ENCODE measurements around the gene PLCB1. TPM values are rescaled to one million over a fixed set of nuclear protein-coding genes. Genes with fewer than 3 reads are reported as not detected.

PLCB1 gene
- total RNA-seq, 1 experiment from 2014 or later = 6.8 TPM

- TF ChIP-seq EZH2 (IDR thresholded peaks at IDR 0.05; ENCODE audit: borderline replicate concordance, low read depth, low read length, poor library complexity, severe bottlenecking) = no peak
- TF ChIP-seq, protein P1, sequence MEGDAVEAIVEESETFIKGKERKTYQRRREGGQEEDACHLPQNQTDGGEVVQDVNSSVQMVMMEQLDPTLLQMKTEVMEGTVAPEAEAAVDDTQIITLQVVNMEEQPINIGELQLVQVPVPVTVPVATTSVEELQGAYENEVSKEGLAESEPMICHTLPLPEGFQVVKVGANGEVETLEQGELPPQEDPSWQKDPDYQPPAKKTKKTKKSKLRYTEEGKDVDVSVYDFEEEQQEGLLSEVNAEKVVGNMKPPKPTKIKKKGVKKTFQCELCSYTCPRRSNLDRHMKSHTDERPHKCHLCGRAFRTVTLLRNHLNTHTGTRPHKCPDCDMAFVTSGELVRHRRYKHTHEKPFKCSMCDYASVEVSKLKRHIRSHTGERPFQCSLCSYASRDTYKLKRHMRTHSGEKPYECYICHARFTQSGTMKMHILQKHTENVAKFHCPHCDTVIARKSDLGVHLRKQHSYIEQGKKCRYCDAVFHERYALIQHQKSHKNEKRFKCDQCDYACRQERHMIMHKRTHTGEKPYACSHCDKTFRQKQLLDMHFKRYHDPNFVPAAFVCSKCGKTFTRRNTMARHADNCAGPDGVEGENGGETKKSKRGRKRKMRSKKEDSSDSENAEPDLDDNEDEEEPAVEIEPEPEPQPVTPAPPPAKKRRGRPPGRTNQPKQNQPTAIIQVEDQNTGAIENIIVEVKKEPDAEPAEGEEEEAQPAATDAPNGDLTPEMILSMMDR (conservative IDR thresholded peaks at IDR 0.05; ENCODE audit: low read depth, low read length) = no peak
- ChIA-PET CTCF (no interaction called here), POLR2A (ENCODE audit: low non-redundant PET) (no interaction called here)
- Histone ChIP-seq H3K27ac (ENCODE audit: low read depth, low read length, poor library complexity, severe bottlenecking) (no peak overlapping the region), H3K27me3 (replicated peaks; ENCODE audit: insufficient read depth, low read depth, low read length, poor library complexity) (no peaks in the 10 kb centered on the region), H3K9me3 (ENCODE audit: low read depth, low read length, poor library complexity, severe bottlenecking) (no peaks in the 10 kb centered on the region), H3K36me3 (ENCODE audit: insufficient read depth, low read length, poor library complexity, severe bottlenecking) (no peaks in the 10 kb centered on the region), H3K4me1 (ENCODE audit: insufficient read depth, low read length, poor library complexity, severe bottlenecking) (peaks cover 9% of the 10 kb centered on the region), H3K4me3 (ENCODE audit: low read depth, low read length, poor library complexity, severe bottlenecking) (no peak overlapping the region)
- BruUV-seq (replicated peaks) = no TSS peak
- intact Hi-C loops (cut with micrococcal nuclease; ENCODE audit: unreplicated experiment) = no loop called here
- DNase-seq (ENCODE audit: low spot score) = no peak
Measured at GRCh38 chr20:8335495-8336195, 203.6 kb downstream of the PLCB1 start.

DNA sequence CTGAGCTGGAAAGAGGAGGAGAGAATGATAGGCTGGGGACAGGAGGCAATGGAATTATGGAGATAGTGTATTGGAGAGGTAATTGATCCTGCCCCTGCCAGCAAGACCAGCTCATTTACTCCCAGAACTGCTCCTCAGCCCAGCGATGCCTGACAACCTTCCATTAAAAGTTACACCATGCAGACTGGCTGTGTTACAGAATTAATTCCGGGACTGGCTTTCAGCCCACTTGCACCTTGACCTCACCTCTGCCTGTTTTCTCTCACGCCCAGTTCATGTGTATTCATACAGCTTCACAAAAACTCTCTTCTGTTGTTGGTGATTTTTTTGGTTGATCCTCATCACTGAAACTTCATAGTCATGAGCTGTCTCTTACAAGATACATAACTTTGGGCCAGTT lies 207.3 kb downstream of the PLCB1 start:
- TF ChIP-seq EZH2 (IDR thresholded peaks at IDR 0.05; ENCODE audit: borderline replicate concordance, low read depth, low read length, poor library complexity, severe bottlenecking) = no peak
- TF ChIP-seq, protein P1 (conservative IDR thresholded peaks at IDR 0.05; ENCODE audit: low read depth, low read length) = no peak
- Histone ChIP-seq H3K36me3 (ENCODE audit: insufficient read depth, low read length, poor library complexity, severe bottlenecking) (no peaks in the 10 kb centered on the region), H3K27ac (ENCODE audit: low read depth, low read length, poor library complexity, severe bottlenecking) (no peak overlapping the region), H3K4me1 (ENCODE audit: insufficient read depth, low read length, poor library complexity, severe bottlenecking) (no peaks in the 10 kb centered on the region), H3K4me3 (ENCODE audit: low read depth, low read length, poor library complexity, severe bottlenecking) (no peak overlapping the region), H3K9me3 (ENCODE audit: low read depth, low read length, poor library complexity, severe bottlenecking) (no peaks in the 10 kb centered on the region), H3K27me3 (replicated peaks; ENCODE audit: insufficient read depth, low read depth, low read length, poor library complexity) (no peaks in the 10 kb centered on the region)
- ChIA-PET POLR2A (ENCODE audit: low non-redundant PET) (no interaction called here), CTCF (no interaction called here)
- intact Hi-C loops (cut with micrococcal nuclease; ENCODE audit: unreplicated experiment) = no loop called here
- no peak for DNase-seq (ENCODE audit: low spot score)
- BruUV-seq (replicated peaks) = no TSS peak

DNA sequence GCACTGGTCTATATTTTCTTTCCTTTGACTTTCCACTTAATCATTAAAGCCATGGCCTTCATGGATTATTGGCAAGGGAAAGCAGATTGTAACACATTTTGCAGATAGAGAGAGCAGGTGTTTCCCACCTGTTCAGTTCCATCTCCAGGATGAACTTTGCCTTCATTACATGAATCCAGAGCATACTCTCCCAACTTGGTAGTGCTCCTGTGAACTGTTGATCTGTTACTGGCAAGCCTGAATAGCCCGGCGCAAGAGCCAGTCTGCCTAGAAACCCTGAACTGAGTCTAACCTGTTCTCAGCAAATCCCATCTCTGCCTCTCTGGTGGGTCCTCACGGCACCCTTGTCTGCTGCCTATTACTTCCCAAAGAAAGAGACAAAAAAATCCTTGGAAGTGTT lies 210.3 kb downstream of the PLCB1 start:
- DNase-seq (ENCODE audit: low spot score) = no peak
- intact Hi-C loops (cut with micrococcal nuclease; ENCODE audit: unreplicated experiment) = no loop called here
- H3K27ac ChIP-seq (ENCODE audit: low read depth, low read length, poor library complexity, severe bottlenecking) = no peak overlapping the region
- no peaks in the 10 kb centered on the region for H3K36me3 ChIP-seq (ENCODE audit: insufficient read depth, low read length, poor library complexity, severe bottlenecking)
- peaks cover 3% of the 10 kb centered on the region for H3K4me1 ChIP-seq (ENCODE audit: insufficient read depth, low read length, poor library complexity, severe bottlenecking)
- H3K4me3 ChIP-seq (ENCODE audit: low read depth, low read length, poor library complexity, severe bottlenecking) = no peak overlapping the region
- no peaks in the 10 kb centered on the region for H3K27me3 ChIP-seq (replicated peaks; ENCODE audit: insufficient read depth, low read depth, low read length, poor library complexity)
- ChIA-PET POLR2A (ENCODE audit: low non-redundant PET) (no interaction called here), CTCF (no interaction called here)
- no TSS peak for BruUV-seq (replicated peaks)
- no peaks in the 10 kb centered on the region for H3K9me3 ChIP-seq (ENCODE audit: low read depth, low read length, poor library complexity, severe bottlenecking)
- no peak for TF ChIP-seq EZH2 (IDR thresholded peaks at IDR 0.05; ENCODE audit: borderline replicate concordance, low read depth, low read length, poor library complexity, severe bottlenecking)
- TF ChIP-seq, protein P1 (conservative IDR thresholded peaks at IDR 0.05; ENCODE audit: low read depth, low read length) = no peak
